Frontal cortex (tissue), 4 donors: Measurements from ENCODE around the gene CHML. TPM values are rescaled to one million over a fixed set of nuclear protein-coding genes. Genes with fewer than 3 reads are reported as not detected.

Experiments used
- DNase-seq, 2 donors: peaks; one replicate each; pipeline ENCODE4 v3.0.0; 2012; ENCODE audit warnings: low spot score in 2 of 2
- FAIRE-seq: peaks from 2 replicates; lab custom pipeline; 2012; peaks lifted over from hg19 to GRCh38; lab: Jason Lieb, UNC
- total RNA-seq: library from RNA; depleted of rRNA; stranded (reverse); fragments of >200 nt; gene quantifications from one replicate; pipeline ENCODE4 v1.2.3, GENCODE V29; 2014
- donor health status: control.
- donor health status: control.
- donor health status: control.

Gene CHML
- total RNA-seq, 1 donor from 2014 or later, result 76.6 TPM

GRCh38 chr1:241596633-241597032 is 43.5 kb downstream of the CHML start:
- DNase-seq (no peak), FAIRE-seq (no peak)

GRCh38 chr1:241593186-241593585 is 47.0 kb downstream of the CHML start:
- FAIRE-seq (no peak), DNase-seq (no peak)

GRCh38 chr1:241592273-241592958 is 47.8 kb downstream of the CHML start:
- no peak for FAIRE-seq
- DNase-seq, result no peak

GRCh38 chr1:241591736-241592135 is 48.4 kb downstream of the CHML start:
- DNase-seq (no peak), FAIRE-seq (no peak)

- DNase-seq, result no peak
- no peak for FAIRE-seq
These were observed 48.9 kb downstream of the CHML start for GRCh38 chr1:241591317-241591716.

DNA sequence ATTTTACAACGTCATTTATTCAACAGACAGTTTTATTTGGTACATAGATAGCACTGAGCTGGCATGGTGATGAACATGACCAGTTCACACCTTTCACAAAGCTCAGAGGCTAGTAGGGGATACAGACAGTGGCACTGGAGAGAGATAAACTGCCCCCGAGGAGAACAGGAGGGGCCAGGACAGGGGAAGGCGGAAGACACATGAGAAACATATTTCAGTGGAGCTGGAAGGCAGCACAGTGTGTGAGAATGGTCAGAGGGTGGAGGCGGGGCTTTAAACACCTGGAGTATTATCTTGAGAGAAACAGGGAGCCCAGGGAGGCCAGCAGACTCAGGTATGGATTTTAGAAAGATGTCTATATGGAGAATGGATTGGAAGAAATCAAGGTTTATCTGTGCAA is 49.5 kb downstream of the CHML start:
- FAIRE-seq, result no peak
- DNase-seq, result no peak

Other genes with a start within 250 kb of the CHML start
- gene FH, start 120.6 kb downstream of the CHML start, total RNA-seq, result 53.0 TPM
- 0.82 TPM for gene KMO, start 108.0 kb downstream of the CHML start, total RNA-seq
- 6.5 TPM for gene OPN3, start within 50 bp of the CHML start, total RNA-seq
- not detected for gene WDR64, start 11.9 kb upstream of the CHML start, total RNA-seq
- gene EXO1, start 207.8 kb upstream of the CHML start, total RNA-seq, result 3.3 TPM